HCT116 (cell line): ENCODE results near the gene TOLLIP.

Experiments used
- CBX3 ChIP-seq: IDR thresholded peaks from 2 replicates; pipeline ENCODE4 v1.6.1; 2012; ENCODE audit warnings: low read depth
- CEBPB ChIP-seq: IDR thresholded peaks from 2 replicates; pipeline ENCODE4 v1.6.1; 2012; ENCODE audit warnings: low read depth
- CTCF ChIP-seq, 3 experiments: fragments of 200-600 bp in 1 of 3; sonication (generic) in 1 of 3; IDR thresholded peaks in 2 of 3; conservative IDR thresholded peaks in 1 of 3; 2 replicates each; pipeline ENCODE4 v1.5.1; 2012 to 2017; ENCODE audit warnings: low read depth in 2 of 3, low read length in 2 of 3, antibody characterized with exemption in 1 of 3, borderline replicate concordance in 1 of 3, control low read depth in 1 of 3, mild to moderate bottlenecking in 1 of 3, mixed read lengths in 1 of 3, mixed run types in 1 of 3, moderate library complexity in 1 of 3; ENCODE audit not compliant: insufficient read depth in 1 of 3
- EZH2phosphoT487 ChIP-seq: fragments of 200-600 bp; IDR thresholded peaks from 2 replicates; pipeline ENCODE4 v1.6.1; 2018; ENCODE audit warnings: antibody characterized with exemption, borderline replicate concordance
- POLR2A ChIP-seq: IDR thresholded peaks from 2 replicates; pipeline ENCODE4 v1.7.0; 2011; ENCODE audit warnings: borderline replicate concordance; ENCODE audit not compliant: insufficient read depth, insufficient read length; ENCODE audit errors: extremely low read depth
- POLR2AphosphoS5 ChIP-seq: IDR thresholded peaks from 2 replicates; pipeline ENCODE4 v1.6.1; 2011; ENCODE audit warnings: mild to moderate bottlenecking, low read depth, low read length, moderate library complexity
- RAD21 ChIP-seq: IDR thresholded peaks from 2 replicates; pipeline ENCODE4 v1.6.1; 2012; ENCODE audit warnings: low read depth, mild to moderate bottlenecking
- ZNF274 ChIP-seq: fragments of 200-500 bp; sonication (Bioruptor generic); IDR thresholded peaks from 2 replicates; pipeline ENCODE4 v1.6.1; 2014; ENCODE audit warnings: mild to moderate bottlenecking, low read depth, low read length, inconsistent platforms

DNA sequence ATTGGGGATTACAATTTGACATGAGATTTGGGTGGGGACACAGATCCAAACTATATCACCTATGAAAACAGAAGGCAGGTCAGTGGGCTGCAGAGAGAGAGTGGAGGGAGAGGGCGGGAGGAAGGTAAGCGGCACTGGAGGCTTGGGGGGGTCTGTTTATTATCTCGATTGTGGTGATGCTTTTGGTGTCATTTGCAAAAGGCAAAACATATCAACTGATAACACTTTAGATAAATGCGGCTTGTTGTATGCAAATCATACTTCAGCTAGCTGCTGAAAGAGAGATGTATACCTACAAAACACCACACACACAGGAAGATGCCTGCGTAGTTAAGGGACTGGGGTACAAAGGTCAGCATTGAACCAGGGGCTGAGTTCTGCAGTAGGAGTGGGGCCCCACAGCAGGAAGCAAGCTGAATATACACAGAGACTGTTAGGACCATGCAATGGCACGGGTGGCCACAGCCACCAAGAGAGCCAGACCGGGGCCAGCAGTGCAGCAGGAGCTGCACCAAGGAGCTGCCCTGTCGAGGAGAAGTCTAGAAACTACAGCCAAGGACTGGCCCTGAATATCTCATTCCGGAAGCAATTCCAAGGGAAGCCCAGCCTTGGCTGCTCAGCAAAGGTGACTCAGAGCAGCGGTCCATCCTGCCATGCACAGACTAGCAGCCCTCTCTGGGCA lies 23.8 kb upstream of the TOLLIP start:
- TF ChIP-seq POLR2A (no peak), CTCF (IDR thresholded peaks at IDR 0.05 in 2 of 3, conservative IDR thresholded peaks at IDR 0.05 in 1 of 3; ENCODE audit: borderline replicate concordance in 1 of 3, insufficient read depth in 1 of 3, low read depth in 2 of 3, low read length in 2 of 3) (no peak), EZH2phosphoT487 (no peak), CEBPB (no peak), POLR2AphosphoS5 (no peak), CBX3 (no peak), ZNF274 (no peak), RAD21 (no peak)
